ENCODE results near the gene HK1. TPM values are rescaled to one million over a fixed set of nuclear protein-coding genes. Genes with fewer than 3 reads are reported as not detected.

HK1 gene
- total RNA-seq, 1 experiment from 2014 or later = 98.8 TPM

DNA sequence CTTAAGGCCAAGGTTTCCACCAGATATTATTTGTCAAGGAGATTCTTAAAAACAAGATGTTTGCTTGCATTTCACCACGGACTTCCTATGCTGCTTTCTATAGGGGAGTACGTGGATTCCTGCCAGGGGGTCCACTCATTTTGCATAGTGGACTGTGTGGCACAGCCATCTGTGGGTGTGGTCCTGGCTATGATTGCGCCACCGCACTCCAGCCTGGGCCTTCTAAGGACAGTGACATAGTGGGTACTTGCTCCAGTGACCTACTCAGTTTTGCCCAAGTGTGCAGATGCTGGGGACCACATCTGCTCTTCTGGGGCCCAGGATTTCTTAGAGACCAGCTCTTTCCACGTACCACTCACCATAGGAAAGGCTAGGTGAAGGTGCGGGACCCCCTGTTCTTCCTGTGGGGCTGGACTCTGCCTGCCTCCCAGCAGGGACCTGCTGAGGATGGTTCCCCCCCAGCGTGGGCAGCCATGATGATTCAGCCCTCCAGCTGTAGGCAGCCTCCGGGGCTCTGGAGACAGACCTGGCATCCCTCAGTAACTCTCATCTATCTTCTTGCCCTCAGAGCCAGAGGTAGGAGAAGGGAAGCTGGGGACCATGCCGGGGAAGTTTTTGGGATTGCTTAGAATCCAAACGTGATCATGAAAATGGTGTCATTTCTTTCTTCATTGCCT, 42.9 kb downstream of the HK1 start:
- Mint-ChIP-seq H3K9me3 (no peaks in the 10 kb centered on the region), H3K27ac (no peak overlapping the region), H3K4me1 (peaks cover 42 to 48% of the 10 kb centered on the region in 2 experiments), H3K27me3 (ENCODE audit: low read depth) (no peaks in the 10 kb centered on the region), H3K4me3 (peak overlapping the region in 1 of 2 experiments; percentile 96; a peak in 3 of 5 replicates), H3K36me3 (ENCODE audit: insufficient read depth in 1 of 3, low read depth in 3 of 3) (peaks cover 0 to 4% (median 0%) of the 10 kb centered on the region in 3 experiments; a peak in 1 of 7 replicates)
- Histone ChIP-seq H3K27me3 (ENCODE audit: insufficient read depth, low read length) (no peaks in the 10 kb centered on the region; the same call in 1 of the 2 replicates), H3K79me1 (ENCODE audit: insufficient read depth, low read depth, low read length, poor library complexity, severe bottlenecking) (peaks cover 3% of the 10 kb centered on the region), H3K27ac (ENCODE audit: insufficient read length, low read depth, low read length) (no peak overlapping the region), H3K18ac (ENCODE audit: insufficient read length, low read depth, low read length) (no peak overlapping the region), H2BK5ac (ENCODE audit: insufficient read length, low read length) (no peak overlapping the region), H4K5ac (ENCODE audit: insufficient read length, low read depth, low read length) (no peak overlapping the region), H2BK15ac (ENCODE audit: low read depth, low read length) (no peak overlapping the region), H4K20me1 (ENCODE audit: control insufficient read depth, insufficient read depth, insufficient read length) (no peaks in the 10 kb centered on the region), H3K9ac (ENCODE audit: extremely low read depth, insufficient read length, low read length) (no peak overlapping the region), H2BK12ac (ENCODE audit: insufficient read length, low read depth, low read length) (no peak overlapping the region), H2BK120ac (ENCODE audit: low read depth, low read length, poor library complexity, severe bottlenecking) (no peak overlapping the region), H3K9me3 (ENCODE audit: control insufficient read depth, low read depth, low read length) (no peaks in the 10 kb centered on the region), H2AFZ (ENCODE audit: low read length) (no peak overlapping the region), H4K8ac (replicated peaks; ENCODE audit: insufficient read length, low read depth, low read length) (no peak overlapping the region), H3K23ac (ENCODE audit: insufficient read length, low read depth, low read length) (no peak overlapping the region), H3K56ac (ENCODE audit: insufficient read length, low read depth, low read length) (no peak overlapping the region), H3K4me1 (ENCODE audit: insufficient read depth, low read length) (peaks cover 33% of the 10 kb centered on the region), H3K4ac (ENCODE audit: low read depth, low read length) (no peak overlapping the region), H4K91ac (ENCODE audit: insufficient read length, low read depth, low read length) (no peak overlapping the region), H3T11ph (ENCODE audit: low read length) (no peak overlapping the region), H3K14ac (ENCODE audit: insufficient read depth, low read length) (no peak overlapping the region), H2AK5ac (ENCODE audit: insufficient read length, low read length) (no peak overlapping the region), H2BK20ac (ENCODE audit: low read depth, low read length, poor library complexity, severe bottlenecking) (no peak overlapping the region), H3K79me2 (ENCODE audit: insufficient read depth, low read length) (peaks cover 51% of the 10 kb centered on the region), H3K4me2 (ENCODE audit: insufficient read depth, insufficient read length, low read length) (peak overlapping the region; percentile 99), H3K23me2 (ENCODE audit: insufficient read length, low read depth, low read length, poor library complexity, severe bottlenecking) (peaks cover 12% of the 10 kb centered on the region)
- DNase-seq = no peak
- TF ChIP-seq, protein P1, sequence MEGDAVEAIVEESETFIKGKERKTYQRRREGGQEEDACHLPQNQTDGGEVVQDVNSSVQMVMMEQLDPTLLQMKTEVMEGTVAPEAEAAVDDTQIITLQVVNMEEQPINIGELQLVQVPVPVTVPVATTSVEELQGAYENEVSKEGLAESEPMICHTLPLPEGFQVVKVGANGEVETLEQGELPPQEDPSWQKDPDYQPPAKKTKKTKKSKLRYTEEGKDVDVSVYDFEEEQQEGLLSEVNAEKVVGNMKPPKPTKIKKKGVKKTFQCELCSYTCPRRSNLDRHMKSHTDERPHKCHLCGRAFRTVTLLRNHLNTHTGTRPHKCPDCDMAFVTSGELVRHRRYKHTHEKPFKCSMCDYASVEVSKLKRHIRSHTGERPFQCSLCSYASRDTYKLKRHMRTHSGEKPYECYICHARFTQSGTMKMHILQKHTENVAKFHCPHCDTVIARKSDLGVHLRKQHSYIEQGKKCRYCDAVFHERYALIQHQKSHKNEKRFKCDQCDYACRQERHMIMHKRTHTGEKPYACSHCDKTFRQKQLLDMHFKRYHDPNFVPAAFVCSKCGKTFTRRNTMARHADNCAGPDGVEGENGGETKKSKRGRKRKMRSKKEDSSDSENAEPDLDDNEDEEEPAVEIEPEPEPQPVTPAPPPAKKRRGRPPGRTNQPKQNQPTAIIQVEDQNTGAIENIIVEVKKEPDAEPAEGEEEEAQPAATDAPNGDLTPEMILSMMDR (conservative IDR thresholded peaks at IDR 0.05) = no peak
- WGBS (ENCODE audit: extremely low coverage, insufficient read length, low lambda C conversion rate) = no CpG with 5 or more reads among the region's 10 CpGs

Measured in H9 (cell line).